ENCODE results near the gene SYMPK.

Gene SYMPK

DNA sequence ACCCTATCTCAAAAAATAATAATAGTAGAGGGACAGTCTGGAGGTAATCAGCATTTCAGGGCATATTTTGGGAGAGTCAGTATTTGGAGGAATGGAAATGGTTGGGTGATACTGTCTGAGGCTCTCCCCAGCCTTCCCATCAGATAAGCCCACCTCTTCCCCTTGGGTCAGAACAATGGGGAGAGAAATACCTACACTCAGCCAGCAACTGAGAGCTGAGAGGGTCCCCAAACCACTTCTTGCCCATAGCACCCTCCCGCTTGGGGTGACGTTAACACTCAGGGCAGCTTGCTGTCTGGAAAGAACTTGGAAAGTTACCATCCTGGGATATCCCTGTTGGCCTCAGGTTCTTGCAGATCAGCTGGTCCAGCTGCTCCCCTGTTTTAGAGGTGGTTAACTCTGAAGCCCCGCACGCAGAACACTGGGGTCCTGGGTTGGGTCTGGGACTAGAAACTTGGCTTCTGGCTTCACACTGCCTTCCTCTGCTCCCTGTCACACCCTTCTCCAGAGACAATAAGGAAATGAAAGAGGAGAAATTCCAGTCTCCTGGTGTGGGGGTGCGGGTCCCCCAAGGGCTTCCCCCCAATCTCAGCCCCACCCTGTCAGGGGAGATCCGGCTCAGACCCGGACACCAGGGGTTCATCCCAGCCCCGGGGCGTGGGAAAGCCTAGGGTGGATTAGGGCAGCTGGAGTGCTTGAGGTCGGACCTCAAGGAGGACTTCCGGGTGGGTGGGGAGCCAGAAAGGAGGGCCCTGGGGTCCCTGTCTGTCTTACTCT is 3.6 kb upstream of the SYMPK start:
- DNase-seq = no peak

DNA sequence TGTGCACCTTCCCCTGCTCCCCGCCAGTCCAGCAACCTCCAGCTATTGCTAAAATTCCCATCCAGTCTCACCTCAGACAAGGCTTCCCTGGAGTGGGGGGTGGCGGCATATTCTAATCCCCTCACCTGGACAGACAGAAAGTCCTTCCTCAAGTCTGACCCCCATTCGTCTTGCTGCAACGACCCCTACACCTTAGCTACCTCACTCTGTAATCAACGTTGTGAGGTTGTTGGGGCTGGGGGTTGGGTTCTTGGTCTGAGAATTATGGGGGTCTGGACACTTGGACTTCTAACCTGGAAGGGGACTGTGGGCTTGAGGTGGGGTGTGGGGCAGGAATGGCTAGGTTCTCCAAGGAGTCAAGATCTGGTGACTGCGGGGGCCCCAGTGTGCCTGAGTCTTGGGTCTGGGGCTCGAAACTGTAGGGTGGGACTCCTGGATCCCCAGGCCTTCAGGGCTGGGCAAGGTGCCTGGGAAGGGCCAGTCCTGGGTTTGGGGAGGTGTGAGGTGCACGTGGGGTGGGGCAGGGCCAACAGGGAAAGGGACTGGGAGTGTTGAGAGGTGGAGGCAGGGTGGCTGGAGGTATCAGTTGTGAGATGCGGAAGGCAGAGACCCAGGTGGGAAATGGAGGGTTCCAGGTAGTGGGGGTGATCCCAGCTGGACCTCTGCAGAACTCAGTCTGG is 2.5 kb upstream of the SYMPK start:
- no peak for DNase-seq

DNA sequence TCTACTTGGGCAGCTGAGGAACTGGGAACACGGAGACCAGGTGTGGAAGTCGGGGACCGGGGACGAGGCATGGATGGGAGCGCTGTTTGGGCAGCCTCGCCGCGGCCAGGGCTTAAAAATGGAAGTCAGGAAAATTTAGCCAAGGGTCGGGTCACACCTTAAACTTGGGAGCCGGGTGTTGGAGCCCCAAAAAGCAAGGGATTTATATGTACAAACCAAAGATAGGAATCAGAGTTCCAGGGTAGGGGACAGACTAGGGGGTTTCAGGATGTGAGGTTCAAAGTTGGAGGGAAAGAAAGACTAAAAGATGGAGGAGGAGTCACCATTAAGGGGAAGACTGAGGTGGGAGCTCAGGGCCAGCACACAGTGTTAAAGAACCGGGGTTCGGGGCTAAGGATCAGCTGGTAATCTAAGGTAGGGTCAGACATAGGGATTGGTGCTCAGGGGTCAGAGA is 1.7 kb upstream of the SYMPK start:
- DNase-seq = no peak

DNA sequence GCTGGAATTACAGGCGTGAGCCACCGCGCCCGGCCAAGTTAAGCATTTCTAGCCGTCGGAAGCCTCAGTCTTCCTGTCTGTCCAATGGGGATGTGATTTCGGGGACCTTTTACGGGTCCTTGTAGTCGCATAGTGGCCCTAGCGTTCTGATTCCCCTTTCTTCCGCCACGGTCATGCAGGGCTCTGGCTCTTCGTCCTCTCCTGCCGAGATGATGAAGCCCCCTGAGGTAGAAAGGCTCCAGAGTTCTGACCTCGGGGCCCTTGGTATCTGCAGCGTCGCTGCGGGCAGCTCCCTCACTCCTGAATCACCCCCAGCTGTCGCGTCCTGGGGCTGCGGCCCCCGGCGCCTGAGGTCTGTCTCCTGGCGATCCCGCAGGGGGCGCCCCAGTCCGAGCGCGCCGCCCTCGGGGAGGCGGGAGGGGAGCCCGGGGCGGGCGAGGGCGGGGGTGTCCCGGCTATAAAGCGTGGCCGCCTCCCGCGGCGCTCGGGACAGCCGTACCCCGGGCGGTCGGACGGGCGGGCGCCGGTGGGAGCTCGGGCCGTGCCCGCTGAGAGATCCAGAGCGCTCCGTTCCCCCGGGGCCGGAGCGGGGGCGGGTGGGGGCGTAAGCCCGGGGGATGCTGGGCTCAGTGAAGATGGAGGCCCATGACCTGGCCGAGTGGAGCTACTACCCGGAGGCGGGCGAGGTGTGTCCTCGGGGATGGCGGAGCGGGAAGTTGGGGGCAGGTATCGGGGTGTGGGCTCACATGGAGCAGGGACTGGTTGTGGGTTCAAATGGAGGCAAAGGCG is 1.1 kb upstream of the SYMPK start, which contains the start of gene FOXA3:
Gene FOXA3 (plus strand): TSS at position 487 of the 789 bp plus-strand sequence. CDS start 131 bp downstream, at position 618.
- DNase-seq = peak; percentile 61

DNA sequence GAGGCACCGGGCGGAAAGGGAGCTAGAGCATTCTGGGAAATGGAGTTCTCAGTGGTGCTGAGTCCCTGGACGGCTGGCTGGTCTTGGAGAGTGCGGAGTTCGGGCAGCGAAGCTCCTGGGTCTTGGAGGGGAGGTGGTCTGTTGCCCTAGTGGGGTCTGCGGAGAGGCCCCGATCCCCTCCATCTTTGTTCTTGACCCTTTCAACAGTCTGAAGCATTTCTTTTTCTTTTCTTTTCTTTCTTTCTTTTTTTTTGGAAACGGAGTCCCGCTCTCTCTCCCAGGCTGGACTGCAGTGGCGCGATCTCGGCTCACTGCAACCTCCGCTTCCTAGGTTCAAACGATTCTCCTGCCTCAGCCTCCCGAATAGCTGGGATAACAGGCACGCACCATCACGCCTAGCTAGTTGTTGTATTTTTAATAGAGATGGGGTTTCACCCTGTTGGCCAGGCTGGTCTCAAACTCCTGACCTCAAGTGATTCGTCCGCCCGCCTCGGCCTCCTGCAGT is 440 bp upstream of the SYMPK start:
- DNase-seq = no peak

DNA sequence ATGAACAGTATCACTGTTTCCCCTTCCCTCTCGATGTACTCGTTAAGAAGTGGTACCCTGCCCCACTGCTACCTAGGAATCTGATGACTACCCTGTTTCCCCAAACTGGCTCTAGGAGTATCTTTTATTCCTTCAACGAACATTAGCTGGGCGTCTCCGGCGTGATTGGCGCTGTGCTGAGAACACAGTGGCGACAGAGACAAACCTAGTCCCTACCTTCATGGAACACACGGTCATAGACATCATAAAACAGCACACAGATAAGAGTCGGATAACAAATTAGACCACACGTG is 730 bp downstream of the SYMPK start:
- no peak for DNase-seq

DNA sequence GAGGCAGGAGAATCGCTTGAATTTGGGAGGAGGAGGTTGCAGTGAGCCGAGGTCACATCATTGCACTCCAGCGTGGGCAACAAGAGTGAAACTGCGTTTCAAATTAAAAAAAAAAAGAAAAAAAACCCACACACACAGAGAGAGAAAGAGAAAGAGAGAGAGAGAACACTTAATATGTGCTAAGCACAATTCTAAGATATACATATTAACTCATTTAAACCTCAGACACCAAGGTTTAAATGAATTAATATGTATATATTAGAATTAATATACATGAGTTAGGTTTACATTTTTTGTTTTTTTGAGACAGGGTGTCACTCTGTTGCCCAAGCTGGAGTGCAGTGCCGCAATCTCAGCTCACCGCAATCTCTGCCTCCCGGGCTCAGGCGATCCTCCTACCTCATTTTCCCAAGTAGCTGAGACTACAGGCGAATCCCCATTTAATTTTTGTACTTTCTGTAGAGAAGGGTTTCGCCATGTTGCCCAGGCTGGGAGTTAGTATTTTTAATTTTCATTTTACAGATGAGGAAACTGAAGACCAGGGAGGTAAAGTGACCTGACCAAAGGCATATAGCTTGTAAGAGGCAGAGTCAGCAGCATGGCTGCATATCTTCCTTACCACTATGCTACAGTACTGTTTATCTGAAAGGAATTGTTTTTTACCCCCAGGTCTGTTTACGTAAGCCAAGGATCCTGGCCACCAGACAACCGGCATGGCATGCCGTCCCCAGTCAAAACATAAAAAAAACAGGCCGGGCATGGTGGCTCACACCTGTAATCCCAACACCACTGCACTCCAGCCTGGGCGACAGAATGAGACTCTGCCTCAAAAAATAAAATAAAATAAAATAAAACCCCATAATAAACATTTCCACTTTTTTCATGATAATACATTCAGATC is 2.3 kb downstream of the SYMPK start:
- no peak for DNase-seq

DNA sequence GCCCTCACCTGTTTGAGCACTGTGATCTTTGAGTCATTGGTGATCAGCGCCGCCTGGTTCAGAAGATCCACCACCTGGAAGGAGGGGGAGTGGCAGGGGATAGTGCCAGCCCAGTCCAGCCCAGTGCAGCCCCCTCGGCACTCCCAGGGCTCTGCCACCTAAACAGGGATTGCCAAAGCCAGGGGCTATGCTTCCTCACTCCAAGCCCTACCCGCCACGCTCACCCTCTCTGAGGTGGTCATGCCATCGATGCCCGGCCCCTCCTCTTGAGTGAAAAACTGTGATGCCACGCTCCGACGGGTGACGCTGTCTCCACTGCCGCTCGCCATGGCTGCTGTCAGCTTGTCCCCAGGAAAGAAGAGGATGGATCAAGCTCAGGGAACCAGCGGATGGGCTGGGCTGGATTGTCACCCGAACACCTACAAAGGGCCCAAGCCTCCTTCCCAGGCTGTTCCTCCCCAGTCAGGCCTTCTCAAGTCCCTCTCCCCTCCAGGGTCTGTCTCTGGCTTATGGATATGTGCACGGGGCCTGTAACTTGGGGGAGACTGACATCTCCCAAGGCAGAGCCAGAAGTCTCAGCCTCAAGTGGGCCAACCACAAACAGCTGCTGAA is 8.7 kb downstream of the SYMPK start:
- no peak for DNase-seq

DNA sequence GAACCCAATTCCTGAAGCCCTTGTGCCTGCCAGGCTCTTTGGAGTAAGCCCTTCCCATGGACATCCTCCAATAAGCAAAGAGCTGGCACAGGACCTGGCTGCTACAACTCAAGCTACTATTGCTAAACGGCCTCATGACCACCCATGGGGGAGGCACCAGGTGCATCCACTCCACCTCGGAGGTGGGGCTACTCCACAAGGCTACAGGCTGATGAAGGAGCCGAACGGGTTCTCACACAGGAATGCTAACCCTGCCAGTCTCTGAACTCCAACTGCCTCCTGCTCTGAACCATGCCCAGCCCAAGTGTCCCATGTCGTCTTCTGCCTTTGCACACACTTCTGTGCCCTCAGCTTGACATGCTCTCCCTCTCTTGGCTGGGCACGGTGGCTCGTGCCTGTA is 10.0 kb downstream of the SYMPK start:
- no peak for DNase-seq

DNA sequence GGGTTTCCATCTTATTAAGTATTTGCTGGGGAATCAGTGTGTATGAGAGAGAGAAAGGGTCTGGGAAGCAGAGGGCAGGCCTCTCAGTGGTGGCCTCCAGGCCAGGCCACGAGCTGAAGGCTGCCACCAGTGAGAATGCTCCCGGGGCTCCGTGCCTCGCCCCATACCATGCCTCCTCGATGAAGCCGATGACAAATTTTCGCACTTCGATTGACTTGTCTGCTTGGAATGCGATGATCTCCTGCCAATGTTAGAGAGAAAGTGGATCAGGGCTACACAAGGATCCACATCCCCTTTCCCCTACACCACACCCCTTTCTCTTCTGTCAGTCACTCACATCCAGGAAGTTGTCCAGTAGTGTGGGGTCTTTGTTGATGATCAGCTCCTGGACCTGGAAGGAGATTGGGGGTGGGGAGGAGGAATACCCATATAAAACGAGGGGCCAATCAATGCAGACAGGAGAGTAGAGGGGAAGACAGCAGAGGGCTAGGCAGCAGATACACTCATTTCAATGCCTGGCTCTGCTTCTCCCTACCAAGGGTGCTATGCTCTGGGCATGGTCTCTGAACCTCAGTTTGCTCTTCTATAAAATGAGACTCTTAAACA is 10.7 kb downstream of the SYMPK start:
- no peak for DNase-seq

DNA sequence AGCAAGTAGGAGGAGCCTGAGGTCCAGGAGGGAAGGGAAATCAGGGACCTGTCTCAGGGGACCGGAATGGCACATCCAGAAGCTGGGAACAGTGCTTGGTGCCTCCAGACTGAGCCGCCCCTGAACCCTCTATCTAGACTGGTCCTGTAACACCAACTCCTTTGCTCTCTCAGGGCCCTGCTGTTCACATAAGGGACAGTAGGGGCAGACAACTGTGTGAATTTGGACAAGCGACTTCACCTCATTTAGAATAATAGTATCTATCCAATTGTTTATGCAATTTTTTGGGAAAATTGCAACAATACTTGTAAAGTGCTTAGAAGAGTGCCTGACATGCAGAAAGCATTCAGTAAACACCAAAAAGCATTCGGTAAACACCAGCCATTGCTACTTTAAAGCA is 14.0 kb downstream of the SYMPK start:
- no peak for DNase-seq

DNA sequence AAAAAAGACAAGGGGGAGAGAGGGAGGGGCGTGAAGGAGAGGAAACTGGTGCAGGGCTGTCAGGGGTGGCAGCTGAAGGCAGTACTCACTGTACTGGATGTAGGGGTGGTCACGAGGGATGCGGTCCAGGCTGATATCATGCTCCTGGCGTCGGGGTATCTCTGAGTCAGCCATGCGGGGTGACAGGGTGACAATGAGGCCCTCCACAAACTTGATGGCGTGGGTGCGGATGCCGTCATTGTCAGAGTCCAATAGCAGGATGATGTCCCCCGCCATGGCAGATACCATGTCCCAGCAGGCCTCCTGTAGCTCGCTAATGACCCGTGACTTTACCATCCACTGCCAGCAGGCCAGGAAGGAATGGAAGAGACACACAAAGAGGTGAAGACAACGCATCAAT is 15.3 kb downstream of the SYMPK start:
- no peak for DNase-seq

DNA sequence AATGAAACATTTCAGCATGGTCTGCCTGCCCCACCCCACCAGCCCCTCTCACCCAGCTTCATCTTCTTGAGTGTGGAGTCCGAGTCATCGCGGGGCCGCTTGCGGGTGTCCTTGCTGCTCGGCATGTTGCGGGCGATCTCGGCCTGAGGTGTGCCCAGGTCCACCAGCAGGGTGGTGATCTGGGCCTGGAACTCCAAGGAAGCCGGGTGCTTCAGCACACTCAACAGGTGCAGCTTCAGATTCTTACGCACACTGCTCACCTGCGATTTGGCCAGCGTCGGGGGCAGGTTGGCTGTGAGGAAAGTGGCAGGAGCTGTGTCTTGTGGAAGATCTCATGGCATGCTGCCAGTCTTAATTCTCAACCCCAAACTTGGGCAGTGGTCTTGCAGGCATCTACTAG is 20.7 kb downstream of the SYMPK start:
- DNase-seq = no peak

DNA sequence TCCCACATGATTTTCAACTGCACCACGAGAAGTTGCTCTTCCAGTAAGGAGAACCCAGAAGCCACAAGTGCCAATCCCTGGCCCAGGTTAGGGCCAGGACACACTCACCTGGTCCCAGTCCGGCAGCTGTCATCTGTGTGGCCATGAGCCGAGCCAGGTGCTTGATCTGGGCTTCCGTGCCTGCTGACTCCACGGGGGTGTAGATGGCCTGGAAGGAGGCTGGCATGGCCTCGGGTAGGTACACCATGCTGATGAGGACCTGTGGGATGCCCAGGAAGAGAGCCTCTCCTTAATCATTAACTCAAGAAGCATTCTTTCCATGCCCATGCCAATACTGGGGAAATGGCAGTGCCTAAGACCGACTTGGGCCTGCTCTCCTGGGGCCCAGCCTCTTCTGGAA is 28.0 kb downstream of the SYMPK start:
- no peak for DNase-seq

DNA sequence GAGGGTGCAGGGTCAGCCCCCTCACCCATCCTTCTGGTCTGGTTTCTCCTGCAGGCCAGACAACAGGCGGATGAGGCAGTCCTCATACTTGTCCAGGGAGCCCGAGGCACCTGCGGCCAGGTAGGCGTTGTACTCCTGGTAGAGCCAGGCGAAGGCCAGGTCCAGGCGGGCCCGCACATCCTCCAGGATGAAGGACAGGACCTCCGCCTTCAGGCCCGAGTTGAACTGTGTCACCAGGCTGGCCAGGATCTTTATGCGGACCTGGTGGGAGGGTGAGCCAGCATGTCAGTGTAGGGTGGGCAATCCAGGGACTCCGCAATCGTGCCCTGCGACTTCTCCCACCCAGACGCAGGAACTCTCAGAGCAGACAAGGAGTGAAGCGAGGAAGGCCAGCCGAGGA is 34.0 kb downstream of the SYMPK start:
- no peak for DNase-seq

DNA sequence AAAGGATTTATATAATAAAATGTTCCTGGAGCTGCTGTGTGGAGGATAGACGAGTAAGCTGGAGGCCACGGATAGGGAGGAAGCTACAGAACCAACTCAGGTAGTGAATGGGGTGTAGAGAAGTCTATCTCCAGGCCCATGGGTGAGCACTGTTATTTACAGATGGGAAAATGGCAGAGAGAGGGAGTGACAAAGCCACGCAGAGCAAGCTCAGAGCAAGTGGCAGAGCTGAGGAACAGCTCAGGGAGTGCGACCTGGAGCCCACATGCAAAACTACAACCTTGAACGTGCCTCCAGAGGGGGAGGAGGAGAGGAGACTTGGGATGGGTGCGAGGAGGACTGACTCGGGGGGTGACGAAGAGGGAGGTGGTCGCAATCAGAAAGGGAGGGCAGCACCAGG is 34.4 kb downstream of the SYMPK start:
- DNase-seq = no peak

DNA sequence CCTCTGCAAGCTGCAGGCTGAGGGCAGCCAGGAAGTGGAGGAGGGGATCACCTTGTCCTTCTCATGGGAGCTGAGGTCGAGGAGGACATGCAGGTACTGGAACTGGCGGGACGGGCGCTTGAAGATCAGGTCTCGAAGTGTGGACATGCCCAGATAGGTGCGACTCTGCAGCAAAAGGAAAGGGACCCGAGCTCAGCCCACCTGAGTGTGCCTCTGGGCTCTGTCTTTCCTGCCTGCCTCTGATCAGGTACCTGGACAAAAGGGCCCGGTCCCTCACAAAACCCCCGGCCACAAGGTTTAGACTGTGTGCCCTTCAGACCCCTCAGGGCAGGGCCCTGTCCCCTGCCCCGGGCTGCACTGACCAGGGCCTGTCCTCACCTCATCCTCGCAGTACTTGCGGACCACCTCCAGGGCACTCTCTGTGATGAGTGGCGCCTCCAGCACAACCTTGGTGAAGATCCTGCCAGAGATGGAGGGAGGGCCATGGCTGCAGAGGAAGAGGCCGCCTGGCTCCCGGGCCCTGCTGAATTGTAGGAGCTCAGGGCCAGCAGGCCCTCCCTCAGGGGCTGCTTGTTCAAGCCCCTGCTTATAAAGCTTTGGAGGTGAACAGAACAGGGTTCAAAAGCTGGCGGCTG is 35.4 kb downstream of the SYMPK start:
- DNase-seq = no peak

DNA sequence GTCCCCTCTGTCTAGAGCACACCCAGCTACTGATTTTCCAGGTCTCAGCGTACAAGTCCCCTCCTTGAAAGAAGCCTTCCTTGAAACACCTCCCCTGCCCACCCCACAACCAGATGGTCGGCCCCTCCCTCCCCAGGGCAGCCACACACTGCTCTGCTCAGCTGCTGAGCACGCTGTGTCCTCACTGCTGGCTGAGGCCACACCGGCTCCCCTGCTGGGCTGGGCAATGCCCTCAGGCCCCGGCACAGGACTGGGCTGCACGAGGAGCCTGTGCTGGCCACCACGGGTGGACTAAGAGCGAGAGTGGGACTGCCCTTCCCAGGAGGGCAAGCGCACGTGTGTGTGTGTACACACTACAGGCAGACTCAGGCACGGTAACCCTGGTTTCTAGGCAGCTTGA is 36.0 kb downstream of the SYMPK start:
- no peak for DNase-seq

DNA sequence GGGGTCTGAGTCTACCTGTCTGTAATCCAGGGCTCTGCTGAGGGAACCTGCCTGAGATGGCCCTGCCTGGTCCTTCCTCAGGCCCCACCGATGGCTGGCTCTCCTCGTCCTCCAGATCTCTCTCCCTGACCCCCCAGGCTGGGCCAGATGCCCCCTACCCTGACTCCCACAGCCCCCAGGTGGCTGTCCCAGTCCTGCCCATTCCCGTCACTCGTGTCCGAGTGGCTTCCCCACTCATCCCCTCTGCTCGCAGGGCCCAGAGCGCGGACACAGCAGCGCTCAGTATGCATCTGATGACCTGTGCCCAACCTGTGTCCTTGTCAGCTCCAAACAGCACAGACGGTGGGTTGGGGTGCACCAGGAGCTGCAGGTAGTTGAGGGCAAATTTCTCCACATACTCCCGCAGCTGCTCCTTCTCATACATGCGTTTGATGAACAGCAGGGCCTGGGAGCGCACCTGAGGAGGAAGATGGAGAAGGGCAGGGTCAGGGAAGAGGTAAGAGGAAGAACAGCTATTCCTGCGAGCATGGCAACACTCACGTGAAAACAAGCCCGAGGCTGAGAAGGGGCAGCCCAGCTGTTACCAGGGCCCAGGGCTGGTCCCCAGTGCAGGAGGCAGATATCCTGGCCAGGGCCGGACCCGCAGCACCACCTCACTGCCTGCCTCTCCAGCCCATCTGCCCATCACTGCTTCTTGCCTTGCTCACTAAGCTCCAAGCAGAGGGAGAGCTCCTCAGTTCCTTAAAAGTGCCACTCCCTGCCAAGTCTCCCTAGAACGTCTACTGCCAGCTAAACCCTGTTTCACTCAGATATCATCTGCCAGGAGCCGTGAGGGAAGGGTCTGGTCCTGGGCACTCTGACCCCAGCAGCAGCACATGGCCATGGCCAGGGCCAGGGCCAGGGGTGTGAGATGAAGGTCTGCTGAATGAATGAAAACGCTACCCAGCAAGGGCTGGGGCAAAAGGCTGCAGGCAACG is 36.7 kb downstream of the SYMPK start:
- DNase-seq = no peak

DNA sequence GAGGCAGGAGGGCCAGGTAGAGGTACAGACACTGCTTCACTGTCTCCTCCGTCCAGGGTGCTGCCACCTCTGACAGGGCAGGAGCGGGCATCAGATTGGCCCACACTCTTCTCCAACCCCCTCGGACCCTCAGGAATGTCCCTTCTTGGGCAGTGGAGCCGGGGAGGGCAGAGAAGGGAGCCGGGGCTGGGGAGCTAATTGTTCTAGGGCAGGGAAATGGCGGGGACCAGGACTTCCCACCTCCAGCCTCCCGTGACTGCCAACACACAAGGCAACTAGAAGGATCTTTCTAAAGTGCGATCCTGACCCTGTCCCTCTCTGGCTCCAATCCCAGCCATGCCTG is 37.7 kb downstream of the SYMPK start:
- DNase-seq = no peak

Data from stimulated activated CD4-positive, alpha-beta T cell treated with anti-CD3 and anti-CD28 coated beads, Interleukin-1b, Interleukin-23, amount 100 ng/mL, for 48 hours (primary cell).